CD4-positive, alpha-beta T cell (primary cell): Measurements from ENCODE around the gene EPS8L3. TPM values are rescaled to one million over a fixed set of nuclear protein-coding genes. Genes with fewer than 3 reads are reported as not detected.

Experiments used
- ATAC-seq: fragments of 200-7000 bp; cut with Tn5 transposase; one replicate; pipeline ENCODE4 v1.10.0; 2022; ENCODE audit warnings: mild to moderate bottlenecking; ENCODE audit not compliant: poor library complexity
- CTCF ChIA-PET: fragments of 350-600 bp; sonication (Branson Sonifier 250); formaldehyde crosslinking; loops from one replicate; lab custom pipeline; 2021; ENCODE audit warnings: antibody characterized with exemption, inconsistent platforms; lab: Charles Lee
- POLR2A ChIA-PET: fragments of 350-600 bp; sonication (Branson Sonifier 250); formaldehyde crosslinking; loops from one replicate; lab custom pipeline; 2021; ENCODE audit warnings: antibody characterized with exemption, inconsistent platforms; lab: Charles Lee
- DNase-seq, 14 experiments: peaks; one replicate each; pipeline ENCODE4 v3.0.0-alpha.2; 2013 to 2020; ENCODE audit warnings: mixed read lengths in 2 of 14
- H3K27ac ChIP-seq, 2 donors: one replicate each; pipeline versions ENCODE4 v1.5.1 to v1.7.0; 2013; ENCODE audit warnings: low read length in 2 of 2, low read depth in 1 of 2, mild to moderate bottlenecking in 1 of 2
- H3K27me3 ChIP-seq, 2 experiments: 1 replicate in 1 of 2; 2 replicates in 1 of 2; pipeline versions ENCODE4 v1.6.1 to v1.7.0; 2013; ENCODE audit warnings: low read length in 2 of 2, control low read depth in 1 of 2, mild to moderate bottlenecking in 1 of 2, moderate library complexity in 1 of 2; ENCODE audit not compliant: insufficient read depth in 2 of 2, control insufficient read depth in 1 of 2
- H3K36me3 ChIP-seq: one replicate; pipeline ENCODE4 v1.6.1; 2013; ENCODE audit warnings: low read length, control low read depth; ENCODE audit not compliant: insufficient read depth
- H3K4me1 ChIP-seq: one replicate; pipeline ENCODE4 v1.6.1; 2013; ENCODE audit warnings: low read length, control low read depth; ENCODE audit not compliant: insufficient read depth
- H3K4me3 ChIP-seq: one replicate; pipeline ENCODE4 v1.5.1; 2013; ENCODE audit warnings: mild to moderate bottlenecking, low read length, moderate library complexity
- H3K9me3 ChIP-seq, 2 experiments: 1 replicate in 1 of 2; 2 replicates in 1 of 2; pipeline versions ENCODE4 v1.6.1 to v1.7.0; 2013; ENCODE audit warnings: low read length in 2 of 2, mild to moderate bottlenecking in 2 of 2, control low read depth in 1 of 2, moderate library complexity in 1 of 2; ENCODE audit not compliant: control insufficient read depth in 1 of 2, insufficient read depth in 1 of 2
- H3K27ac Mint-ChIP-seq: one replicate; pipeline ENCODE4 v1.8.0; 2020; ENCODE audit warnings: mixed read lengths
- H3K27me3 Mint-ChIP-seq: one replicate; pipeline ENCODE4 v1.8.0; 2021; ENCODE audit warnings: mixed read lengths
- H3K36me3 Mint-ChIP-seq: one replicate; pipeline ENCODE4 v1.8.0; 2021; ENCODE audit warnings: low read depth, mixed read lengths
- H3K4me1 Mint-ChIP-seq: one replicate; pipeline ENCODE4 v1.8.0; 2021; ENCODE audit warnings: low read depth, mixed read lengths
- H3K4me3 Mint-ChIP-seq: one replicate; pipeline ENCODE4 v1.8.0; 2020; ENCODE audit warnings: mild to moderate bottlenecking, mixed read lengths
- H3K9me3 Mint-ChIP-seq: one replicate; pipeline ENCODE4 v1.8.0; 2020; ENCODE audit warnings: mixed read lengths
- CTCF ChIP-seq: fragments of 200-600 bp; IDR thresholded peaks from one replicate; pipeline ENCODE4 v1.8.0; 2022; ENCODE audit warnings: antibody characterized with exemption, mild to moderate bottlenecking
- intact Hi-C, 2 experiments: fragments of 100-400 bp; cut with DNase I in 1 of 2; cut with micrococcal nuclease in 1 of 2; formaldehyde crosslinking; loops; one replicate each; pipeline versions ENCODE4 v1.15.1 to v1.9.0; 2023 to 2025; cut with DNase I, micrococcal nuclease
- total RNA-seq, 174 experiments: library from RNA in 2 of 174; stranded (reverse) in 2 of 174; gene quantifications; one replicate each; pipeline ENCODE4 v1.2.3 and lab custom pipeline; 2021 to 2026

Gene EPS8L3
- total RNA-seq, 2 experiments from 2014 or later = not detected

GRCh38 chr1:109765896-109766615 lies 2.3 kb upstream of the EPS8L3 start:
- intact Hi-C loops = no loop called here
- no peak for TF ChIP-seq CTCF
- Mint-ChIP-seq H3K27me3 (no peaks in the 10 kb centered on the region), H3K9me3 (no peaks in the 10 kb centered on the region), H3K27ac (no peak overlapping the region), H3K4me3 (no peak overlapping the region), H3K4me1 (no peaks in the 10 kb centered on the region), H3K36me3 (no peaks in the 10 kb centered on the region)
- peaks cover 3% of the 10 kb centered on the region for H3K4me1 ChIP-seq
- H3K4me3 ChIP-seq = no peak overlapping the region
- ChIA-PET CTCF (no interaction called here), POLR2A (no interaction called here)
- no peak overlapping the region for H3K27ac ChIP-seq
- H3K9me3 ChIP-seq = no peaks in the 10 kb centered on the region
- ATAC-seq = no peak
- H3K36me3 ChIP-seq = no peaks in the 10 kb centered on the region
- H3K27me3 ChIP-seq = no peaks in the 10 kb centered on the region
- DNase-seq = no peak

- ATAC-seq (no peak), DNase-seq (no peak)
- ChIA-PET POLR2A (no interaction called here), CTCF (no interaction called here)
- H3K4me3 Mint-ChIP-seq = no peak overlapping the region
- H3K36me3 Mint-ChIP-seq = no peaks in the 10 kb centered on the region
- Histone ChIP-seq H3K9me3 (no peaks in the 10 kb centered on the region), H3K27me3 (no peaks in the 10 kb centered on the region), H3K27ac (no peak overlapping the region), H3K4me1 (peaks cover 3% of the 10 kb centered on the region), H3K36me3 (no peaks in the 10 kb centered on the region), H3K4me3 (no peak overlapping the region)
- H3K4me1 Mint-ChIP-seq = no peaks in the 10 kb centered on the region
- no peak overlapping the region for H3K27ac Mint-ChIP-seq
- TF ChIP-seq CTCF = no peak
- no peaks in the 10 kb centered on the region for H3K27me3 Mint-ChIP-seq
- intact Hi-C loops = no loop called here
- no peaks in the 10 kb centered on the region for H3K9me3 Mint-ChIP-seq
These were observed 1.7 kb upstream of the EPS8L3 start for GRCh38 chr1:109765483-109765815.

GRCh38 chr1:109764561-109765482 lies 1.1 kb upstream of the EPS8L3 start:
- Mint-ChIP-seq H3K27ac (no peak overlapping the region), H3K4me3 (no peak overlapping the region), H3K4me1 (no peaks in the 10 kb centered on the region), H3K9me3 (no peaks in the 10 kb centered on the region), H3K27me3 (no peaks in the 10 kb centered on the region), H3K36me3 (no peaks in the 10 kb centered on the region)
- Histone ChIP-seq H3K27ac (no peak overlapping the region), H3K4me1 (peaks cover 3% of the 10 kb centered on the region), H3K36me3 (no peaks in the 10 kb centered on the region), H3K4me3 (no peak overlapping the region), H3K9me3 (no peaks in the 10 kb centered on the region), H3K27me3 (no peaks in the 10 kb centered on the region)
- POLR2A ChIA-PET = no interaction called here
- peak in 1 of 14 experiments; percentile 19 for DNase-seq
- no peak for TF ChIP-seq CTCF
- intact Hi-C loops = no loop called here
- ATAC-seq = no peak
- CTCF ChIA-PET = no interaction called here
